ENCODE data around the gene CNTNAP5.

Gene CNTNAP5

GRCh38 chr2:124250433-124250832 is 225.3 kb downstream of the CNTNAP5 start:
- Histone ChIP-seq H3K9me3 (ENCODE audit: control insufficient read depth, insufficient read depth, low read length) (no peaks in the 10 kb centered on the region), H3K36me3 (ENCODE audit: control insufficient read depth, insufficient read depth, low read length) (no peaks in the 10 kb centered on the region), H3K27me3 (ENCODE audit: control insufficient read depth, insufficient read depth, low read length) (no peaks in the 10 kb centered on the region), H3K27ac (ENCODE audit: low read length) (no peak overlapping the region), H3K4me1 (ENCODE audit: control insufficient read depth, insufficient read depth, low read length) (peaks cover 2% of the 10 kb centered on the region; the same call in 1 of the 2 replicates), H3K4me3 (ENCODE audit: low read length) (no peak overlapping the region)
- WGBS (ENCODE audit: insufficient coverage, insufficient read length), result no CpG with 5 or more reads among the region's 2 CpGs
- DNase-seq (ENCODE audit: low read depth, low spot score), result no peak

DNA sequence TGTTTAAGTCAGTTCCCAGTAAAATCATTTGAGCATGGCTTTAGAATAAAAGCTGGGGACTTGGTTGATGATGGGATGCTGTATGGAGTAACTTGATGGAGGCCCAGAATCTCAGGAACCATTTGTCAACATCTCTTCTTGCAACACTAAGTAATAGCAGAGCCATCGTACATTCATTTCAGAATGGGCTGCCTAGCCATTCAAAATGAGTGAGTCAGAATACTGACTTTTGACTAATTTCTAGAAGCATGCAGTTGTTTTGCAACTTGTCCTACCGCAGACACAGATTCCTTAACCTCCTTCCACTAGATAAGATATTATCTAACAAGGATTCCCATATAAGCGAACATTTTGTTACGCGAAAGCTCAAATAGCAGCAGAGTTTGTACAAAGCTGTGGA is 229.5 kb downstream of the CNTNAP5 start:
- WGBS (ENCODE audit: insufficient coverage, insufficient read length), result no CpG with 5 or more reads among the region's 5 CpGs
- no peak overlapping the region for H3K4me3 ChIP-seq (ENCODE audit: low read length)

DNA sequence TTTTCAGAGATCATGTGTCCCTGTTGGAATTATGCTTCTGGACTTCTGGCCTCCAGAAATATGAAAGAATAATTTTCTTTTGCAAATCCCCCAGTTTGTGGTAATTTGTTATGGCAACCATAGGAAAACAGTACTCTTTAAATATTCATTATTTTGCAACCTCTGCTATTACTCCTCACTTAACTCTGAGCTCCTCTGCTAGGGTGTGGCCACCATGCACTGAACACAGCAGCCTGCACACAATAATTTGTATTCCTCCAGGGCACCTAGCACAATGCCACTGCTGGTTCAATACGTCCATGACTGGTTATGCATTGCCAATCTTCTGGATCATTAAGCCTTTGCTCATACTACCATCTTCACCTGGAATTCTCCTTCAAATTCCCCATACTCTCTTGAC is 232.0 kb downstream of the CNTNAP5 start:
- H3K27ac ChIP-seq (ENCODE audit: low read length), result no peak overlapping the region
- no peak overlapping the region for H3K4me3 ChIP-seq (ENCODE audit: low read length)
- WGBS (ENCODE audit: insufficient coverage, insufficient read length), result no CpG with 5 or more reads among the region's 1 CpG
- no peaks in the 10 kb centered on the region for H3K27me3 ChIP-seq (ENCODE audit: control insufficient read depth, insufficient read depth, low read length)
- H3K9me3 ChIP-seq (ENCODE audit: control insufficient read depth, insufficient read depth, low read length), result no peaks in the 10 kb centered on the region
- no peak for DNase-seq (ENCODE audit: low read depth, low spot score)
- no peaks in the 10 kb centered on the region for H3K36me3 ChIP-seq (ENCODE audit: control insufficient read depth, insufficient read depth, low read length)
- H3K4me1 ChIP-seq (ENCODE audit: control insufficient read depth, insufficient read depth, low read length), result no peaks in the 10 kb centered on the region

More for the DNA sequence above, 229.5 kb downstream of the CNTNAP5 start:
- Histone ChIP-seq H3K27me3 (ENCODE audit: control insufficient read depth, insufficient read depth, low read length) (no peaks in the 10 kb centered on the region), H3K4me1 (ENCODE audit: control insufficient read depth, insufficient read depth, low read length) (peaks cover 2% of the 10 kb centered on the region; the same call in 1 of the 2 replicates), H3K27ac (ENCODE audit: low read length) (no peak overlapping the region), H3K36me3 (ENCODE audit: control insufficient read depth, insufficient read depth, low read length) (no peaks in the 10 kb centered on the region), H3K9me3 (ENCODE audit: control insufficient read depth, insufficient read depth, low read length) (no peaks in the 10 kb centered on the region)
- no peak for DNase-seq (ENCODE audit: low read depth, low spot score)

DNA sequence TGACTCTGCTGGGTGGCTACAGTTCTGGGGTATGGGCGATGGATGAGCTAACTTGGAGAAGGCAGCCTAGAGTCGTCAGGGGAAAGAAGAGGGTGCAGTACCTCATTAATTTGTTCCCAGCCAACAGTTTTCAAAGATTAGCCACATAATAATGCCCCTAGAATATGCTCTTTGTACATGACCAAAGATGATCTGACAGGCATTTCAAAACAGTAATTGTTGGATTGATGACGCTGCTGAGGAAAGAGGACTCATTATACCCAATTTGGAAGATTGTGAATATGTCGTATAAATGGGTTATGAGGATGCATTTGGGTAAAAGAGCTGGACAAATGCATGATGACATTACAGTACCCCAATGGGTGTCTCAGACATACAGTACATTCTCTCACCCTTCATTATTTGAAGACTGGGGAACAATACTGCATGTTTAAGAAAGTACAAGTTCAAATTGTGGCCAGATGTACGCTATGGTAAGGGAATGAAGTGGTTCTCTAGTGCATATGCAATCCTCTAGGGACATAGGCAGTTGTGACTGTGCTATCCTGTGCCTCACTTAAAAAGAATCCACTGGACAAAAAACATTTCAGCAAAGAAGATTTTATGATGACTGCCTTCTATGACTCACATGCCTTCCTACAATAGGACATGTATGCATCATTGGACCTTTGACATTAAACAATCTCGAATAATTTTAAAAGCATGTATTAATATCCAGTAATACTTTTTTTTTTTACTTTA is 233.2 kb downstream of the CNTNAP5 start:
- H3K27me3 ChIP-seq (ENCODE audit: control insufficient read depth, insufficient read depth, low read length), result no peaks in the 10 kb centered on the region
- H3K27ac ChIP-seq (ENCODE audit: low read length), result no peak overlapping the region
- no peaks in the 10 kb centered on the region for H3K36me3 ChIP-seq (ENCODE audit: control insufficient read depth, insufficient read depth, low read length)
- no peak overlapping the region for H3K4me3 ChIP-seq (ENCODE audit: low read length)
- DNase-seq (ENCODE audit: low read depth, low spot score), result no peak
- H3K4me1 ChIP-seq (ENCODE audit: control insufficient read depth, insufficient read depth, low read length), result no peaks in the 10 kb centered on the region
- WGBS (ENCODE audit: insufficient coverage, insufficient read length), result 100% methylated on average over 1 of the region's 6 CpGs
- H3K9me3 ChIP-seq (ENCODE audit: control insufficient read depth, insufficient read depth, low read length), result no peaks in the 10 kb centered on the region

- no peaks in the 10 kb centered on the region for H3K4me1 ChIP-seq (ENCODE audit: control insufficient read depth, insufficient read depth, low read length)
- no peak overlapping the region for H3K27ac ChIP-seq (ENCODE audit: low read length)
- DNase-seq (ENCODE audit: low read depth, low spot score), result no peak
- no peaks in the 10 kb centered on the region for H3K27me3 ChIP-seq (ENCODE audit: control insufficient read depth, insufficient read depth, low read length)
- no peaks in the 10 kb centered on the region for H3K36me3 ChIP-seq (ENCODE audit: control insufficient read depth, insufficient read depth, low read length)
- no peak overlapping the region for H3K4me3 ChIP-seq (ENCODE audit: low read length)
- H3K9me3 ChIP-seq (ENCODE audit: control insufficient read depth, insufficient read depth, low read length), result no peaks in the 10 kb centered on the region
- no CpG with 5 or more reads among the region's 5 CpGs for WGBS (ENCODE audit: insufficient coverage, insufficient read length)
Observed at GRCh38 chr2:124261456-124261855, 236.4 kb downstream of the CNTNAP5 start.

GRCh38 chr2:124264551-124265091 is 239.5 kb downstream of the CNTNAP5 start:
- Histone ChIP-seq H3K4me1 (ENCODE audit: control insufficient read depth, insufficient read depth, low read length) (no peaks in the 10 kb centered on the region), H3K36me3 (ENCODE audit: control insufficient read depth, insufficient read depth, low read length) (no peaks in the 10 kb centered on the region), H3K4me3 (ENCODE audit: low read length) (no peak overlapping the region), H3K27ac (ENCODE audit: low read length) (no peak overlapping the region), H3K9me3 (ENCODE audit: control insufficient read depth, insufficient read depth, low read length) (no peaks in the 10 kb centered on the region), H3K27me3 (ENCODE audit: control insufficient read depth, insufficient read depth, low read length) (no peaks in the 10 kb centered on the region)
- WGBS (ENCODE audit: insufficient coverage, insufficient read length), result no CpG with 5 or more reads among the region's 6 CpGs
- no peak for DNase-seq (ENCODE audit: low read depth, low spot score)

DNA sequence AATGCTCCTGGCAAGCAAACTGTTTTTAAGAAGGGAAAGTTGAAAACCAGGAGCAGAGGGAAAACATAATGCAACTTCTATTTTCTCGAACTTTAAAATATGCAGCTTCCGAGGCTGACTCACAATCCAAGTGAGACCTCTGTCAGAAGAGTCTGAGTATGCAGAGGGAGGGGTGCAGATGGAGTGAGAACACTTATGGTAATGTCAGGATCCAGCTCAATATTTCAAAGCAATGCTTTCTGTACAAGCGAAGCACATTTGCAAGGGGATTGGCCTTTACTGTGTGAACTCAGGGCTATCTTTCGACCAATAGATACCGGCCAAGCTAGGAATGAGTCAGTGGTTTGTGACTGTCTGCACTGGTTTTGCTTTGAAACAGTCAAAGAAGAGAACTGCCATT is 242.7 kb downstream of the CNTNAP5 start:
- H3K4me3 ChIP-seq (ENCODE audit: low read length), result no peak overlapping the region

DNA sequence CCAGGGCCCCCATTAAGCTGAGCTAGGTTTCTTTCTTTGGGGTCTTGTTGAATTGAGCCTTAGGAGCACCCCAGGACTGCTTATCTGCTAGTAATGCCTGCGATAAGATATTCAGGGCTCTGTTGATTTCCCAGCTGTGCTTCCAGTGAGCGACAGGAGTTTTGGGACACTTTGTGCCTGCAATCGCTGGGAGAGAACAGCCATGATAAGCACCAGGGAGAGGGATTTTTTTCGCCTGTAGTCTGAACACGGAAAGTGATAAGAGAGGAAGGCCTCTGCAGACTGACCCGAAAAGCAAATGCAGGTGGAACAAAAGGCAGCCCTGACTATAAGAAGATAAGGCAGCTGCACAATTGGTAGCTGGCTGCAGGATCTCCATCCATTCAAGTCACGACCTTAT is 244.3 kb downstream of the CNTNAP5 start:
- H3K27me3 ChIP-seq (ENCODE audit: control insufficient read depth, insufficient read depth, low read length), result no peaks in the 10 kb centered on the region
- no peak overlapping the region for H3K27ac ChIP-seq (ENCODE audit: low read length)
- no peaks in the 10 kb centered on the region for H3K9me3 ChIP-seq (ENCODE audit: control insufficient read depth, insufficient read depth, low read length)
- no CpG with 5 or more reads among the region's 7 CpGs for WGBS (ENCODE audit: insufficient coverage, insufficient read length)
- H3K36me3 ChIP-seq (ENCODE audit: control insufficient read depth, insufficient read depth, low read length), result no peaks in the 10 kb centered on the region
- no peaks in the 10 kb centered on the region for H3K4me1 ChIP-seq (ENCODE audit: control insufficient read depth, insufficient read depth, low read length)
- no peak overlapping the region for H3K4me3 ChIP-seq (ENCODE audit: low read length)
- no peak for DNase-seq (ENCODE audit: low read depth, low spot score)

More for the DNA sequence above, 242.7 kb downstream of the CNTNAP5 start:
- Histone ChIP-seq H3K4me1 (ENCODE audit: control insufficient read depth, insufficient read depth, low read length) (no peaks in the 10 kb centered on the region), H3K36me3 (ENCODE audit: control insufficient read depth, insufficient read depth, low read length) (no peaks in the 10 kb centered on the region), H3K9me3 (ENCODE audit: control insufficient read depth, insufficient read depth, low read length) (no peaks in the 10 kb centered on the region), H3K27ac (ENCODE audit: low read length) (no peak overlapping the region), H3K27me3 (ENCODE audit: control insufficient read depth, insufficient read depth, low read length) (no peaks in the 10 kb centered on the region)
- DNase-seq (ENCODE audit: low read depth, low spot score), result no peak
- WGBS (ENCODE audit: insufficient coverage, insufficient read length), result no CpG with 5 or more reads among the region's 5 CpGs

- WGBS (ENCODE audit: insufficient coverage, insufficient read length), result no CpG with 5 or more reads among the region's 1 CpG
- H3K27ac ChIP-seq (ENCODE audit: low read length), result no peak overlapping the region
- H3K36me3 ChIP-seq (ENCODE audit: control insufficient read depth, insufficient read depth, low read length), result no peaks in the 10 kb centered on the region
- no peak overlapping the region for H3K4me3 ChIP-seq (ENCODE audit: low read length)
- H3K27me3 ChIP-seq (ENCODE audit: control insufficient read depth, insufficient read depth, low read length), result no peaks in the 10 kb centered on the region
- no peaks in the 10 kb centered on the region for H3K4me1 ChIP-seq (ENCODE audit: control insufficient read depth, insufficient read depth, low read length)
- DNase-seq (ENCODE audit: low read depth, low spot score), result no peak
- no peaks in the 10 kb centered on the region for H3K9me3 ChIP-seq (ENCODE audit: control insufficient read depth, insufficient read depth, low read length)
Observed at GRCh38 chr2:124272261-124272841, 247.3 kb downstream of the CNTNAP5 start.

GRCh38 chr2:124281541-124281940 is 256.5 kb downstream of the CNTNAP5 start:
- Histone ChIP-seq H3K27me3 (ENCODE audit: control insufficient read depth, insufficient read depth, low read length) (no peaks in the 10 kb centered on the region), H3K4me1 (ENCODE audit: control insufficient read depth, insufficient read depth, low read length) (no peaks in the 10 kb centered on the region), H3K36me3 (ENCODE audit: control insufficient read depth, insufficient read depth, low read length) (no peaks in the 10 kb centered on the region), H3K4me3 (ENCODE audit: low read length) (no peak overlapping the region), H3K27ac (ENCODE audit: low read length) (no peak overlapping the region), H3K9me3 (ENCODE audit: control insufficient read depth, insufficient read depth, low read length) (no peaks in the 10 kb centered on the region)
- DNase-seq (ENCODE audit: low read depth, low spot score), result no peak
- no CpG with 5 or more reads among the region's 10 CpGs for WGBS (ENCODE audit: insufficient coverage, insufficient read length)

DNA sequence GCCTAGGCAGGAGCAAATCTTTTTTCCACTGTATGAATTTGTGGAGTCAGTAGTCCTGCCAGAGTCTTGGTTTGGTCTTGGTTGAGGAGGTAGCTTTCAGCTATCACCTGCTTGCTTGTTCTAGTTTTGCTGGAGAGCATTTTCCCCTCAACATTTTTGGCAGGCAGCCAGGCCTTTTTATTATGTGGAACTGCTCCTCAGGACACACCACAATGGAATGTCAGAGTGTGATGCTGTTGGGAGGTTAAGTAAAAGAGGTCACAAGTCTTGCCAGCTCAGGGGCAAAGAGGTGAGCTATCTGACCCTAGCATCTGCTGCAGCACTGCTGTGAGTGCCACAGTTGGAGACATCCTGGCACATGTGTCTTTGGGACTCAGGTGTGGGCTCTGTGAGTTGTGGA is 258.0 kb downstream of the CNTNAP5 start:
- DNase-seq (ENCODE audit: low read depth, low spot score), result no peak
- Histone ChIP-seq H3K4me3 (ENCODE audit: low read length) (no peak overlapping the region), H3K27me3 (ENCODE audit: control insufficient read depth, insufficient read depth, low read length) (no peaks in the 10 kb centered on the region), H3K9me3 (ENCODE audit: control insufficient read depth, insufficient read depth, low read length) (no peaks in the 10 kb centered on the region), H3K27ac (ENCODE audit: low read length) (no peak overlapping the region), H3K36me3 (ENCODE audit: control insufficient read depth, insufficient read depth, low read length) (no peaks in the 10 kb centered on the region), H3K4me1 (ENCODE audit: control insufficient read depth, insufficient read depth, low read length) (no peaks in the 10 kb centered on the region)
